Stimulated activated CD4-positive, alpha-beta T cell treated with anti-CD3 and anti-CD28 coated beads, Interleukin-4, amount 100 ng/mL, for 1 hour (primary cell): Measurements from ENCODE around the gene VRK3.
A peak's percentile ranks its signal among the peaks of the same experiment; 100 is the strongest.
"Not testable (repeated sequence)": the region's sequence is repeated elsewhere in the genome, so short reads cannot be mapped to it uniquely, and the experiment has no call there.

Experiments used
- DNase-seq: peaks from one replicate; pipeline ENCODE4 v3.0.0-alpha.2; 2020

The VRK3 gene

GRCh38 chr19:49954092-49954829, 70.9 kb downstream of the VRK3 start:
- DNase-seq: no peak

- no peak for DNase-seq
Measured at GRCh38 chr19:49953416-49953815, 71.8 kb downstream of the VRK3 start.

- no peak for DNase-seq
Measured at GRCh38 chr19:49952906-49953305, 72.3 kb downstream of the VRK3 start.

GRCh38 chr19:49952479-49952836, 72.7 kb downstream of the VRK3 start:
- DNase-seq: no peak

- no peak for DNase-seq
Measured at GRCh38 chr19:49951806-49952478, 73.2 kb downstream of the VRK3 start.

- no peak for DNase-seq
Measured at GRCh38 chr19:49950956-49951526, 74.1 kb downstream of the VRK3 start.

GRCh38 chr19:49950590-49950948, 74.6 kb downstream of the VRK3 start:
- DNase-seq: no peak

GRCh38 chr19:49949742-49950589, 75.2 kb downstream of the VRK3 start:
- no peak for DNase-seq

- DNase-seq: no peak
Measured at GRCh38 chr19:49946415-49946814, 78.8 kb downstream of the VRK3 start.

- DNase-seq: not testable (repeated sequence)
Measured at GRCh38 chr19:49944567-49944966, 80.6 kb downstream of the VRK3 start.

GRCh38 chr19:49940482-49940791, 84.7 kb downstream of the VRK3 start:
- DNase-seq: no peak

GRCh38 chr19:49939721-49940481, 85.3 kb downstream of the VRK3 start:
- no peak for DNase-seq

GRCh38 chr19:49938662-49939061, 86.5 kb downstream of the VRK3 start:
- no peak for DNase-seq

GRCh38 chr19:49937750-49938381, 87.3 kb downstream of the VRK3 start:
- DNase-seq: peak; percentile 80

- DNase-seq: no peak
Measured at GRCh38 chr19:49936549-49936948, 88.6 kb downstream of the VRK3 start.

GRCh38 chr19:49933643-49934042, 91.5 kb downstream of the VRK3 start:
- DNase-seq: no peak

GRCh38 chr19:49932731-49933131, 92.4 kb downstream of the VRK3 start:
- no peak for DNase-seq

- no peak for DNase-seq
Measured at GRCh38 chr19:49932041-49932451, 93.1 kb downstream of the VRK3 start.

- no peak for DNase-seq
Measured at GRCh38 chr19:49931293-49932040, 93.7 kb downstream of the VRK3 start.

- no peak for DNase-seq
Measured at GRCh38 chr19:49930483-49931011, 94.6 kb downstream of the VRK3 start.
